H1 (cell line): Measurements from ENCODE around the gene DCANP1. TPM values are rescaled to one million over a fixed set of nuclear protein-coding genes. Genes with fewer than 3 reads are reported as not detected.

Experiments used
- CHD2 ChIP-seq: IDR thresholded peaks from 2 replicates; pipeline ENCODE4 v1.6.1; 2012; ENCODE audit warnings: low read length, improper control_type of control experiment
- CHD7 ChIP-seq: fragments of 300-600 bp; sonication (generic); IDR thresholded peaks from 2 replicates; pipeline ENCODE4 v1.7.1; 2012; ENCODE audit warnings: low read length, moderate library complexity, mild to moderate bottlenecking, inconsistent platforms; ENCODE audit not compliant: insufficient replicate concordance
- CTBP2 ChIP-seq: IDR thresholded peaks from 2 replicates; pipeline ENCODE4 v1.7.0; 2011; ENCODE audit warnings: borderline replicate concordance, mild to moderate bottlenecking, moderate library complexity, mixed read lengths, low read length; ENCODE audit not compliant: insufficient read depth, insufficient read length
- EZH2 ChIP-seq: fragments of 200-600 bp; sonication (generic); IDR thresholded peaks from 2 replicates; pipeline ENCODE4 v1.7.1; 2012; ENCODE audit warnings: low read depth, mild to moderate bottlenecking, moderate library complexity, low read length, inconsistent platforms; ENCODE audit not compliant: severe bottlenecking
- KDM4A ChIP-seq: IDR thresholded peaks from one replicate; pipeline ENCODE4 v1.7.1; 2012; ENCODE audit warnings: low read depth, mild to moderate bottlenecking, moderate library complexity, low read length, inconsistent platforms; ENCODE audit not compliant: severe bottlenecking
- RAD21 ChIP-seq, 2 experiments: IDR thresholded peaks in 1 of 2; conservative IDR thresholded peaks in 1 of 2; 2 replicates each; pipeline ENCODE4 v1.6.1; 2011; ENCODE audit warnings: low read depth in 2 of 2, low read length in 2 of 2, improper control_type of control experiment in 1 of 2, inconsistent platforms in 1 of 2, mild to moderate bottlenecking in 1 of 2, moderate library complexity in 1 of 2
- RFX5 ChIP-seq: IDR thresholded peaks from 2 replicates; pipeline ENCODE4 v1.6.1; 2011; ENCODE audit warnings: low read depth, low read length, improper control_type of control experiment, borderline replicate concordance
- TBP ChIP-seq: IDR thresholded peaks from 2 replicates; pipeline ENCODE4 v1.6.1; 2011; ENCODE audit warnings: low read depth, low read length, improper control_type of control experiment
- YY1 ChIP-seq: IDR thresholded peaks from 2 replicates; pipeline ENCODE4 v1.6.1; 2011; ENCODE audit warnings: low read depth, mild to moderate bottlenecking, low read length
- polyA plus RNA-seq, 7 experiments: library from polyadenylated mRNA; depleted of rRNA in 3 of 7; stranded (reverse) in 5 of 7; unstranded in 2 of 7; fragments of >200 nt in 5 of 7; fragments of 200-250 nt in 2 of 7; gene quantifications; 1 replicate in 5 of 7; 2 replicates in 1 of 7; 4 replicates in 1 of 7; pipeline versions ENCODE4 v1.2.1 to v1.2.3, GENCODE V29; 2011 to 2013; ENCODE audit warnings: missing spikeins in 2 of 7, mixed read lengths in 2 of 7
- total RNA-seq: library from RNA; stranded (reverse); fragmentation: NEBNext Ultra II Directional; extraction: Animal tissue kit (Norgen Biotek cat#: 25700); gene quantifications from 2 replicates; pipeline ENCODE4 v1.2.1, GENCODE V29; 2021

DCANP1 gene
- total and polyA plus RNA-seq, 2 of the 8 experiments (the other 6 are each of a cell fraction or from before 2014, with no cell fraction given): not detected

GRCh38 chr5:135433681-135434426 lies 13.3 kb downstream of the DCANP1 start (continued):
- TF ChIP-seq CHD7: no peak
- no peak for TF ChIP-seq KDM4A
- TF ChIP-seq RAD21 (IDR thresholded peaks at IDR 0.05 in 1 of 2, conservative IDR thresholded peaks at IDR 0.05 in 1 of 2; ENCODE audit: low read depth in 2 of 2, low read length in 2 of 2): no peak
- no peak for TF ChIP-seq TBP
- TF ChIP-seq CTBP2: no peak
- TF ChIP-seq CHD2: no peak
- TF ChIP-seq YY1: no peak
- TF ChIP-seq EZH2: no peak
- TF ChIP-seq RFX5: no peak
